Ovary (tissue), 3 donors: ENCODE results near the gene ABL1.

Source experiments
- EP300 ChIP-seq: sonication (generic); formaldehyde crosslinking; IDR thresholded peaks from one replicate; pipeline ENCODE4 v1.6.1; 2017; ENCODE audit warnings: antibody characterized with exemption
- POLR2A ChIP-seq: fragments of 450-650 bp; IDR thresholded peaks from one replicate; pipeline ENCODE4 v1.6.1; 2017; ENCODE audit warnings: antibody characterized with exemption, mild to moderate bottlenecking, moderate library complexity
- TF ChIP-seq, protein P1 (sequence below), 3 donors: fragments of 450-650 bp in 2 of 3; fragments of 200-600 bp in 1 of 3; IDR thresholded peaks; one replicate each; pipeline versions ENCODE4 v1.5.1 to v1.8.0; 2016 to 2022; ENCODE audit warnings: antibody characterized with exemption in 3 of 3, mild to moderate bottlenecking in 1 of 3
- donor health status: DM: no; HTN: no; CAD: no.

DNA sequence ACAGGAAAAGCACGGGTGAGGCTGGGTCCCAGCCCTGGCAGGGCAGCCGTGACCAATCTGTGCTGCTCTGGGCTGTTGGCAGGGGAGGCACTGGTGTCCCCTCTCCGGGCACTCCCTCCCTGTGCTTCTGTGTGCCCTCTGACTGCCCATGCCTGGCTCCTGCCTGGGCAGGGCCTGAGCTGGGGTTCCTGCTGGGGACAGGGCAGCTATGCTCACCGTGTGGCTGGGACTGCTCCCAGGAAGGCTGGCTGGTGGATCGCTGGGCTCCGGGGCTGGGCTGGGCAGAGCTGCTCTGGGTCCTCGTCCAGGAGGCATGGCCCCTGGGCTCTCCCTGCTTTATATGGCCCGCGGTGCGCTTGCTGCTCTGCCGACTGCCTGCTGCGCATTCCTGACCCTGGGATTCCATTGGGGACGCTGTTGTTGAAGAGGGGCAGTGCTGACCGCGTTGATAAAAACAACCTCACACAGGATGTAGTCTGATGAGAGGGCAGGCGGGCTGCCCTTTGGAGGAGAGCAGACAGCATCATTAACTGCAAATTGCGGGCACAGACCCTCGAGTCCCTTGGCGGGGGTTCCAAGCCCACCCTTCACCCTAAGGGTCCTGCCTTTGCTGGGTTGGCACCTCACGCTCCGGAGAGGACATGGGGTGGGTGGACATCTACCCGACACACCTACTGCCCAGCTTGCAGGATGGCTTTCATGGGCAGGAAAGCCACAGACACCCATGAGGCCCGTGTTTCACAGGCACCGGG lies 60.6 kb downstream of the ABL1 start:
- TF ChIP-seq, protein P1, sequence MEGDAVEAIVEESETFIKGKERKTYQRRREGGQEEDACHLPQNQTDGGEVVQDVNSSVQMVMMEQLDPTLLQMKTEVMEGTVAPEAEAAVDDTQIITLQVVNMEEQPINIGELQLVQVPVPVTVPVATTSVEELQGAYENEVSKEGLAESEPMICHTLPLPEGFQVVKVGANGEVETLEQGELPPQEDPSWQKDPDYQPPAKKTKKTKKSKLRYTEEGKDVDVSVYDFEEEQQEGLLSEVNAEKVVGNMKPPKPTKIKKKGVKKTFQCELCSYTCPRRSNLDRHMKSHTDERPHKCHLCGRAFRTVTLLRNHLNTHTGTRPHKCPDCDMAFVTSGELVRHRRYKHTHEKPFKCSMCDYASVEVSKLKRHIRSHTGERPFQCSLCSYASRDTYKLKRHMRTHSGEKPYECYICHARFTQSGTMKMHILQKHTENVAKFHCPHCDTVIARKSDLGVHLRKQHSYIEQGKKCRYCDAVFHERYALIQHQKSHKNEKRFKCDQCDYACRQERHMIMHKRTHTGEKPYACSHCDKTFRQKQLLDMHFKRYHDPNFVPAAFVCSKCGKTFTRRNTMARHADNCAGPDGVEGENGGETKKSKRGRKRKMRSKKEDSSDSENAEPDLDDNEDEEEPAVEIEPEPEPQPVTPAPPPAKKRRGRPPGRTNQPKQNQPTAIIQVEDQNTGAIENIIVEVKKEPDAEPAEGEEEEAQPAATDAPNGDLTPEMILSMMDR (IDR thresholded peaks at IDR 0.05), result no peak
- TF ChIP-seq POLR2A, result no peak
- no peak for TF ChIP-seq EP300
